Measurements from ENCODE around the gene DQX1.

Gene DQX1

DNA sequence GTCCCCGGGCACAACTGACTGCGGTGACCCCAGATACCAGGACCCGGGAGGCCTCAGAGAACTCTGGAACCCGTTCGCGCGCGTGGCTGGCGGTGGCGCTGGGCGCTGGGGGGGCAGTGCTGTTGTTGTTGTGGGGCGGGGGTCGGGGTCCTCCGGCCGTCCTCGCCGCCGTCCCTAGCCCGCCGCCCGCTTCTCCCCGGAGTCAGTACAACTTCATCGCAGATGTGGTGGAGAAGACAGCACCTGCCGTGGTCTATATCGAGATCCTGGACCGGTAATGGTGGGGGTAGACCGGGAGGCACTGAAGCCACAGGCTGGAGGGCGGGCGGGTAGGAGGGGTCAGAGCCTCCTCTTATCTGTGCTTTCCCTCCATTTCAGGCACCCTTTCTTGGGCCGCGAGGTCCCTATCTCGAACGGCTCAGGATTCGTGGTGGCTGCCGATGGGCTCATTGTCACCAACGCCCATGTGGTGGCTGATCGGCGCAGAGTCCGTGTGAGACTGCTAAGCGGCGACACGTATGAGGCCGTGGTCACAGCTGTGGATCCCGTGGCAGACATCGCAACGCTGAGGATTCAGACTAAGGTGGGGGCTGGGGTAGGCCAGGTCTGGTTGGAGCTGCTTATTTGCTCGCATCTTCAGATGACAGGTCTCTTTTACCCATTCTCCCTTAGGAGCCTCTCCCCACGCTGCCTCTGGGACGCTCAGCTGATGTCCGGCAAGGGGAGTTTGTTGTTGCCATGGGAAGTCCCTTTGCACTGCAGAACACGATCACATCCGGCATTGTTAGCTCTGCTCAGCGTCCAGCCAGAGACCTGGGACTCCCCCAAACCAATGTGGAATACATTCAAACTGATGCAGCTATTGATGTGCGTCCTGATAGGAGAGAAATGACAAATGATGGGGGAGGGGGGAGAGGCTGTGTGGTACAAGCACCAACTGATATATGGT, 4.5 kb upstream of the DQX1 start:
- TF ChIP-seq PPARA (CRISPR knock-in tag; IDR thresholded peaks at IDR 0.05; ENCODE audit: borderline replicate concordance) = no peak
- TF ChIP-seq ARNTL (CRISPR knock-in tag; IDR thresholded peaks at IDR 0.05; ENCODE audit: borderline replicate concordance, low read depth) = no peak
- TF ChIP-seq SNAI2 (CRISPR knock-in tag; IDR thresholded peaks at IDR 0.05) = no peak
- no peak for TF ChIP-seq TOX (CRISPR knock-in tag; IDR thresholded peaks at IDR 0.05; ENCODE audit: borderline replicate concordance)
- TF ChIP-seq ZFP30 (CRISPR knock-in tag; IDR thresholded peaks at IDR 0.05) = no peak
- TF ChIP-seq ZC3H10 (CRISPR knock-in tag; IDR thresholded peaks at IDR 0.05) = no peak
- TF ChIP-seq OSR1 (CRISPR knock-in tag; IDR thresholded peaks at IDR 0.05) = no peak
- no peak for TF ChIP-seq CSDC2 (CRISPR knock-in tag; IDR thresholded peaks at IDR 0.05)
- TF ChIP-seq ZNF565 (CRISPR knock-in tag; conservative IDR thresholded peaks at IDR 0.05; ENCODE audit: low read depth) = no peak
- TF ChIP-seq, protein P1, sequence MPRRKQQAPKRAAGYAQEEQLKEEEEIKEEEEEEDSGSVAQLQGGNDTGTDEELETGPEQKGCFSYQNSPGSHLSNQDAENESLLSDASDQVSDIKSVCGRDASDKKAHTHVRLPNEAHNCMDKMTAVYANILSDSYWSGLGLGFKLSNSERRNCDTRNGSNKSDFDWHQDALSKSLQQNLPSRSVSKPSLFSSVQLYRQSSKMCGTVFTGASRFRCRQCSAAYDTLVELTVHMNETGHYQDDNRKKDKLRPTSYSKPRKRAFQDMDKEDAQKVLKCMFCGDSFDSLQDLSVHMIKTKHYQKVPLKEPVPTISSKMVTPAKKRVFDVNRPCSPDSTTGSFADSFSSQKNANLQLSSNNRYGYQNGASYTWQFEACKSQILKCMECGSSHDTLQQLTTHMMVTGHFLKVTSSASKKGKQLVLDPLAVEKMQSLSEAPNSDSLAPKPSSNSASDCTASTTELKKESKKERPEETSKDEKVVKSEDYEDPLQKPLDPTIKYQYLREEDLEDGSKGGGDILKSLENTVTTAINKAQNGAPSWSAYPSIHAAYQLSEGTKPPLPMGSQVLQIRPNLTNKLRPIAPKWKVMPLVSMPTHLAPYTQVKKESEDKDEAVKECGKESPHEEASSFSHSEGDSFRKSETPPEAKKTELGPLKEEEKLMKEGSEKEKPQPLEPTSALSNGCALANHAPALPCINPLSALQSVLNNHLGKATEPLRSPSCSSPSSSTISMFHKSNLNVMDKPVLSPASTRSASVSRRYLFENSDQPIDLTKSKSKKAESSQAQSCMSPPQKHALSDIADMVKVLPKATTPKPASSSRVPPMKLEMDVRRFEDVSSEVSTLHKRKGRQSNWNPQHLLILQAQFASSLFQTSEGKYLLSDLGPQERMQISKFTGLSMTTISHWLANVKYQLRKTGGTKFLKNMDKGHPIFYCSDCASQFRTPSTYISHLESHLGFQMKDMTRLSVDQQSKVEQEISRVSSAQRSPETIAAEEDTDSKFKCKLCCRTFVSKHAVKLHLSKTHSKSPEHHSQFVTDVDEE (CRISPR knock-in tag; IDR thresholded peaks at IDR 0.05) = no peak
- TF ChIP-seq, protein P2, sequence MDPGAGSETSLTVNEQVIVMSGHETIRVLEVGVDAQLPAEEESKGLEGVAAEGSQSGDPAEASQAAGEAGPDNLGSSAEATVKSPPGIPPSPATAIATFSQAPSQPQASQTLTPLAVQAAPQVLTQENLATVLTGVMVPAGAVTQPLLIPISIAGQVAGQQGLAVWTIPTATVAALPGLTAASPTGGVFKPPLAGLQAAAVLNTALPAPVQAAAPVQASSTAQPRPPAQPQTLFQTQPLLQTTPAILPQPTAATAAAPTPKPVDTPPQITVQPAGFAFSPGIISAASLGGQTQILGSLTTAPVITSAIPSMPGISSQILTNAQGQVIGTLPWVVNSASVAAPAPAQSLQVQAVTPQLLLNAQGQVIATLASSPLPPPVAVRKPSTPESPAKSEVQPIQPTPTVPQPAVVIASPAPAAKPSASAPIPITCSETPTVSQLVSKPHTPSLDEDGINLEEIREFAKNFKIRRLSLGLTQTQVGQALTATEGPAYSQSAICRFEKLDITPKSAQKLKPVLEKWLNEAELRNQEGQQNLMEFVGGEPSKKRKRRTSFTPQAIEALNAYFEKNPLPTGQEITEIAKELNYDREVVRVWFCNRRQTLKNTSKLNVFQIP (CRISPR knock-in tag; IDR thresholded peaks at IDR 0.05; ENCODE audit: borderline replicate concordance, low read depth) = no peak
- no peak for TF ChIP-seq TCF4 (CRISPR knock-in tag; IDR thresholded peaks at IDR 0.05; ENCODE audit: borderline replicate concordance)
- no peak for TF ChIP-seq ZNF8 (CRISPR knock-in tag; IDR thresholded peaks at IDR 0.05)
- TF ChIP-seq ISL1 (CRISPR knock-in tag; IDR thresholded peaks at IDR 0.05) = no peak
- TF ChIP-seq ZNF70 (CRISPR knock-in tag; IDR thresholded peaks at IDR 0.05) = no peak
- no peak for TF ChIP-seq RARB (CRISPR knock-in tag; IDR thresholded peaks at IDR 0.05)
- TF ChIP-seq BACH2 (CRISPR knock-in tag; IDR thresholded peaks at IDR 0.05; ENCODE audit: borderline replicate concordance) = no peak
- TF ChIP-seq, protein P3, sequence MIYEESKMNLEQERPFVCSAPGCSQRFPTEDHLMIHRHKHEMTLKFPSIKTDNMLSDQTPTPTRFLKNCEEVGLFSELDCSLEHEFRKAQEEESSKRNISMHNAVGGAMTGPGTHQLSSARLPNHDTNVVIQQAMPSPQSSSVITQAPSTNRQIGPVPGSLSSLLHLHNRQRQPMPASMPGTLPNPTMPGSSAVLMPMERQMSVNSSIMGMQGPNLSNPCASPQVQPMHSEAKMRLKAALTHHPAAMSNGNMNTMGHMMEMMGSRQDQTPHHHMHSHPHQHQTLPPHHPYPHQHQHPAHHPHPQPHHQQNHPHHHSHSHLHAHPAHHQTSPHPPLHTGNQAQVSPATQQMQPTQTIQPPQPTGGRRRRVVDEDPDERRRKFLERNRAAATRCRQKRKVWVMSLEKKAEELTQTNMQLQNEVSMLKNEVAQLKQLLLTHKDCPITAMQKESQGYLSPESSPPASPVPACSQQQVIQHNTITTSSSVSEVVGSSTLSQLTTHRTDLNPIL (CRISPR knock-in tag; IDR thresholded peaks at IDR 0.05; ENCODE audit: low read depth) = no peak
- no peak for TF ChIP-seq GLIS3 (CRISPR knock-in tag; IDR thresholded peaks at IDR 0.05)
- peak; percentile 53 for ATAC-seq

DNA sequence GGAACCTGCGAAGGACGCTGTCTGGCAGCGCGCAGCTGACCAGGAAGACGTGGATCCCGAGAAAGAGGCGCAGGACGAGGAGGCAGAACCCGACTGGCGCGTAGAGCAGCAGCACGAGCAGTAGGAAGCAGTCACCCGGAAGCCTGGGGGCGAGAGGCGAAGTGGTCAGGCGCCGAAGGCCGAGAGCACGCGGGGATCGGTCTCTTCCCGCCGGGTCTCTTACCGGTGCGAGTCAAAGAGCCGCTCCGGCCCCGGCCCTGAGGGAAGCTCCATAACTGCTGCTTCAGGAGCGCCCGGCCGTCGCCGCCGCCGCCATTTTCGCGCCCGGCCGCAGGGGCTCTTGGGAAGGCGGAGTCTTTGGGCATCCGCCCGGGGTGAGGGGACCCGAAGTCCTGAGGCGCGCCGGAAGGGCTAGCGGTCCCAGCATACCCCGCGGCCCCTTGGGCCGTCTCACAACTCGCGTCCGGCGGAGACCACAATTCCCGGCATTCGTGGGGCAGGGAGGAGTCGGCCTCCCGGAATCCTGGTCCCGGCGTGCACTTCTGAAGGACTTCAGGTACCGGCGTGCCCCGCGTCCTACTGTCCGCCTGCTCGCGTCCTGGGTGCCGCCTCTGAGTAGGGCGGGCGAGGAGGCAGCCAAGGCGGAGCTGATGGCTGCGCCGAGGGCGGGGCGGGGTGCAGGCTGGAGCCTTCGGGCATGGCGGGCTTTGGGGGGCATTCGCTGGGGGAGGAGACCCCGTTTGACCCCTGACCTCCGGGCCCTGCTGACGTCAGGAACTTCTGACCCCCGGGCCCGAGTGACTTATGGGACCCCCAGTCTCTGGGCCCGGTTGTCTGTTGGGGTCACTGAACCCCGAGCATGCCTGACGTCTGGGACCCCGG, 3.6 kb upstream of the DQX1 start, which contains the start of the genes AUP1 and HTRA2:
Gene AUP1, minus strand, starts transcription at position 350 of the 882 bp plus-strand sequence. Its CDS starts 77 bp downstream, at position 273.
Gene HTRA2, plus strand, starts transcription at position 577 of the 882 bp plus-strand sequence. Its CDS starts 74 bp downstream, at position 651.
- TF ChIP-seq PPARA (CRISPR knock-in tag; IDR thresholded peaks at IDR 0.05; ENCODE audit: borderline replicate concordance) (no peak), ZC3H10 (CRISPR knock-in tag; IDR thresholded peaks at IDR 0.05) (no peak), ZFP30 (CRISPR knock-in tag; IDR thresholded peaks at IDR 0.05) (no peak), ARNTL (CRISPR knock-in tag; IDR thresholded peaks at IDR 0.05; ENCODE audit: borderline replicate concordance, low read depth) (no peak), GLIS3 (CRISPR knock-in tag; IDR thresholded peaks at IDR 0.05) (0 out of 2 replicates have a peak, but pooled peaks have one; percentile 40)
- TF ChIP-seq, protein P2 (CRISPR knock-in tag; IDR thresholded peaks at IDR 0.05; ENCODE audit: borderline replicate concordance, low read depth) = no peak
- TF ChIP-seq, protein P1 (CRISPR knock-in tag; IDR thresholded peaks at IDR 0.05) = no peak
- ATAC-seq = peak; percentile 94

All from SK-N-SH treated with all-trans-retinoic acid at 6 μM for 48 hours (cell line).